Neutrophil (primary cell): ENCODE results near the gene TMEM198.

Source experiments
- H3K27ac ChIP-seq: fragments of 200-600 bp; sonication (generic); 2 replicates; pipeline ENCODE4 v1.5.1; 2016; ENCODE audit warnings: mild to moderate bottlenecking, moderate library complexity
- H3K27me3 ChIP-seq: fragments of 200-600 bp; sonication (generic); 2 replicates; pipeline ENCODE4 v1.6.0; 2016; ENCODE audit warnings: mild to moderate bottlenecking
- H3K36me3 ChIP-seq: fragments of 200-600 bp; sonication (generic); 2 replicates; pipeline ENCODE4 v1.5.1; 2017
- H3K4me1 ChIP-seq, 2 experiments: fragments of 200-600 bp in 1 of 2; sonication (generic) in 1 of 2; 1 replicate in 1 of 2; 2 replicates in 1 of 2; pipeline versions ENCODE4 v1.5.1 to v1.6.1; 2013 to 2016; ENCODE audit warnings: low read depth in 1 of 2, low read length in 1 of 2, mild to moderate bottlenecking in 1 of 2, moderate library complexity in 1 of 2; ENCODE audit not compliant: control insufficient read depth in 1 of 2, insufficient read depth in 1 of 2
- H3K4me3 ChIP-seq, 2 experiments: fragments of 200-600 bp in 1 of 2; sonication (generic) in 1 of 2; 1 replicate in 1 of 2; 2 replicates in 1 of 2; pipeline ENCODE4 v1.5.1; 2013 to 2016; ENCODE audit warnings: low read depth in 1 of 2, low read length in 1 of 2, mild to moderate bottlenecking in 1 of 2, moderate library complexity in 1 of 2
- H3K9me3 ChIP-seq: fragments of 200-600 bp; sonication (generic); 2 replicates; pipeline ENCODE4 v1.5.1; 2016
- CTCF ChIP-seq: fragments of 200-600 bp; sonication (generic); IDR thresholded peaks from 2 replicates; pipeline ENCODE4 v1.5.1; 2016; ENCODE audit warnings: antibody characterized with exemption

Gene TMEM198

GRCh38 chr2:219506802-219507526 lies 36.9 kb upstream of the TMEM198 start:
- H3K9me3 ChIP-seq = no peaks in the 10 kb centered on the region
- no peak overlapping the region for H3K4me3 ChIP-seq
- no peaks in the 10 kb centered on the region for H3K4me1 ChIP-seq
- TF ChIP-seq CTCF = no peak
- peaks cover 39% of the 10 kb centered on the region for H3K27me3 ChIP-seq
- no peak overlapping the region for H3K27ac ChIP-seq
- H3K36me3 ChIP-seq = peaks cover 51% of the 10 kb centered on the region

GRCh38 chr2:219507581-219508443 lies 36.0 kb upstream of the TMEM198 start:
- no peak overlapping the region for H3K27ac ChIP-seq
- H3K27me3 ChIP-seq = peaks cover 48% of the 10 kb centered on the region
- no peaks in the 10 kb centered on the region for H3K9me3 ChIP-seq
- peaks cover 46% of the 10 kb centered on the region for H3K36me3 ChIP-seq
- no peak overlapping the region for H3K4me3 ChIP-seq
- no peak for TF ChIP-seq CTCF
- no peaks in the 10 kb centered on the region for H3K4me1 ChIP-seq

GRCh38 chr2:219508444-219508734 lies 35.4 kb upstream of the TMEM198 start:
- H3K9me3 ChIP-seq = no peaks in the 10 kb centered on the region
- no peak overlapping the region for H3K27ac ChIP-seq
- peaks cover 53% of the 10 kb centered on the region for H3K27me3 ChIP-seq
- TF ChIP-seq CTCF = no peak
- H3K4me1 ChIP-seq = no peaks in the 10 kb centered on the region
- peaks cover 43% of the 10 kb centered on the region for H3K36me3 ChIP-seq
- no peak overlapping the region for H3K4me3 ChIP-seq

- peaks cover 61% of the 10 kb centered on the region for H3K27me3 ChIP-seq
- no peaks in the 10 kb centered on the region for H3K4me1 ChIP-seq
- no peaks in the 10 kb centered on the region for H3K9me3 ChIP-seq
- H3K36me3 ChIP-seq = peaks cover 35% of the 10 kb centered on the region
- no peak overlapping the region for H3K4me3 ChIP-seq
- H3K27ac ChIP-seq = no peak overlapping the region
- TF ChIP-seq CTCF = no peak
These were observed 34.7 kb upstream of the TMEM198 start for GRCh38 chr2:219508971-219509779.

DNA sequence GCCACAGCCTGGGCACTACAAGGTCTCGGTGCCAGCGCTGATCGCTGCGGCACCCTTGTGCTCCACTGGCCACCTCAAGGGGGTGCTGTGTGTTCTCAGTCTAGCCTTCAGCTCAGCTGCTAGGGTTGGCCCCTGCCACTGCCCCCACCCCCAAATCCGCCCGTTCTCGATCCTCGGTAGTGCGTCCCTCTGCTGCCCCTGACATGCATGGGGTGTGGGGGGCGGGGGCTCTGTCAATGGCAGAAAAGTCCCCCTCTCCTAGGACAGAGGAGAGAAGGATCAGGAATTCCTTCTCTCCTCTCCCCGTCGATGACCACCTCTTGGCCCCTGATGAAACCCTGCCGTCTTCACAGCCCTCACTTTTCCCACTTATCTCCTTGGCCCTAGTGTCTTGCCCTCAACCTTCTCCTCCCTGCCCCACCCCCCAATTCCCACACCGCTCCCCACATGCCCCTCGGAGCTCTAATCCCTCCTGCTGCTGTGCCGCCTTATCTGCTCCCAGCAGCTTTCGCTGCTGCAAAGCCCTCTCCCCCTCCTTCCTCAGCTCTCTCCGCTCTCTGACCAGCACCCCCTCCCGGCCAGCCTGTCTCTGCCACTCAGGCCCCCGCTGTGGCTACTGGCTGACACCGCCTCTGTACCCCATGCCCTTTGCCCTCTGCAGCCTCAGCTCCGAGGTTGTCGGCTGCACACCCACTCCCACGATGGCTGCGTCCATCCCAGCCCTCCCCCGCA lies 33.9 kb upstream of the TMEM198 start:
- Histone ChIP-seq H3K27ac (no peak overlapping the region), H3K4me1 (no peaks in the 10 kb centered on the region), H3K27me3 (peaks cover 69% of the 10 kb centered on the region), H3K36me3 (peaks cover 27% of the 10 kb centered on the region), H3K4me3 (no peak overlapping the region), H3K9me3 (no peaks in the 10 kb centered on the region)
- TF ChIP-seq CTCF = no peak
